ENCODE measurements around the gene SELENOS.

The SELENOS gene

DNA sequence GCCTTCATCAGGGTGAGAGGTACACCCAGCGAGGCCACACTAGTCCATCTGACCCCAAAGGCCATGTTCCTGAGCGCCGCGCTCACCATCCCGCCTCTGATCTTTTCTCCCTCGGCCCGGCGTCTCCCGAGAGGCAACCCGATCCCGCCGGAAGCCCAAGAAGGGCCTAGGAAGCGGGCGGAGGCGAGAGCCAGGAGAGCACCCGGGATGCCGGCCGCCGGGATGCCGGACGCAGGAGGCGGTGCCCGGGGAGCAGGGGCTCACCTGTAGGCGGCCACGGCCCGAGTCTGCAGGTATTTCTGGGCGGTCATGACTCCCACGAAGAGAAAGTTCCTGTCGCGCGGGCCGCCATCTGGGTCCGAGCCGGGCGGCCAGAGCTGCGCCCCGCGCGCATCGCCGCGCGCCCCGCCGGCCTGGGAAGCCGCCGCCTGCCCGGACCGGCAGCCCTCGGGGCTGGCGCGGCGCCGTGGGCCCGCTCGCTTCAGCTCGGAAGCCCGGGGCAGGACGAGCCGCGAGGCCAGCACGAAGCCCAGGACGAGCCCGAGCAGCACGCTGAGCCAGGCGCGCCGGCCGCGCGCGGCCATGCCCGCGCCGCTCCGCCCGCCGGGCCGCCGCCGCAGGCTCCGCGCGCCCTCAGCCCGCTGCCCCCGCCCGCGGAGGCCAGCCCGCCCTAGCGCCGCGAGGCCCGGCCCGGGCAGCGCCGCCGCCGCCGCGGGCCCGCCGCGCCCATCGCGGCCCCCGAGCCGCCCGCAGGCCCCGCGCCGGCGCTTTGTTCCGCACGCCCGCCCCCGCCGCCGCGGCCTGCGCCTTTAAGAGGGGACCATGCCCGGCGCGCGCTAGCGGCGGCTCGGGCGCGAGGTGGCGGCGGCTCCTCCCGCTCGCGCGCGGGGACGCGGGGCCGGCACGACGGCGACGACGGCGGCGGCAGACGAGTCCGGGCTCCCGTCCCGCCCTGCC, 26.1 kb downstream of the SELENOS start:
- Histone ChIP-seq H3K4me1 (ENCODE audit: control extremely low read depth in 1 of 4, control insufficient read depth in 4 of 4, insufficient read depth in 4 of 4, low read length in 3 of 4) (peaks cover 41 to 83% (median 74%) of the 10 kb centered on the region in 4 experiments), H3K27me3 (replicated peaks in 2 of 5; ENCODE audit: control insufficient read depth in 4 of 5, insufficient read depth in 5 of 5, low read length in 4 of 5) (no peaks in the 10 kb centered on the region), H3K36me3 (ENCODE audit: control insufficient read depth in 4 of 4, insufficient read depth in 4 of 4, low read length in 3 of 4) (peaks cover 0 to 20% (median 3%) of the 10 kb centered on the region in 4 experiments), H3K27ac (ENCODE audit: insufficient read depth in 1 of 2, low read depth in 1 of 2, low read length in 2 of 2, poor library complexity in 1 of 2, severe bottlenecking in 2 of 2) (peak overlapping the region in 1 of 2 experiments; percentile 75), H3K4me3 (ENCODE audit: control insufficient read depth in 1 of 7, extremely low read depth in 1 of 7, insufficient read depth in 4 of 7, low read depth in 2 of 7, low read length in 6 of 7) (peak overlapping the region; percentile 75 to 92 (median 86)), H3K9me3 (ENCODE audit: control extremely low read depth in 1 of 5, control insufficient read depth in 4 of 5, insufficient read depth in 2 of 5, low read depth in 1 of 5, low read length in 4 of 5) (no peaks in the 10 kb centered on the region)
- ChIA-PET CTCF (interaction anchor here (0.6 to 9.6 kb wide), 17 partner anchors 9 to 331 kb away, joined by 3 to 133 read pairs (median 4); no protein-coding TSS in a partner anchor), POLR2A (interaction anchor here (0.6 to 1.5 kb wide), 9 partner anchors 8 to 134 kb away, joined by 3 to 9 read pairs (median 3); partner anchors contain the start of gene SNRPA1)
- DNase-seq = peak in 1 of 3 donors; percentile 40
- 0% methylated on average over 135 of the region's 150 CpGs for WGBS (ENCODE audit: insufficient coverage)

DNA sequence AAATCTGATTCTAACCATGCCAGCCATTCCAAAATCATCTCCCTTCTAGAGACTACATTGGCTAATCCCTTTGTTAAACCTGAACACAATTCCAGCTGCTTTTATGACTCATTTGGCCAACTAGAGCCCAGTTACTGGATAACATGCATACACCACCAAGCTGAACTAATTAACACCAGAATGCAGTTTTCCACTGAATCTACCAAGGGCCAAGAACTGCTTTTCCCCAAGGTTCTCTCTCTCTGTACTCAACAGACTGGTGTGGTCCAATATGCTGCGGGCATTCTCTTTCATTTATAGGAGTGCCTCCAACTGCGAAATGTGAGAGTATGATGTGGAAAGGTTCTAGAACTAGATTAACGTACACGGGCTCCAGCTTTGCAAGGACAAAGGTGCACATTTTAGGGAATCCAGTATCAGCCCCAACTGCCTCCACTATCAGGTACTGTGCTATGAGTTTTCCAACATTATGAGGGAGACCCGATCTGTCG, 26.9 kb downstream of the SELENOS start:
- Histone ChIP-seq H3K4me1 (ENCODE audit: control extremely low read depth in 1 of 4, control insufficient read depth in 4 of 4, insufficient read depth in 4 of 4, low read length in 3 of 4) (peaks cover 49 to 83% (median 74%) of the 10 kb centered on the region in 4 experiments), H3K4me3 (ENCODE audit: control insufficient read depth in 1 of 7, extremely low read depth in 1 of 7, insufficient read depth in 4 of 7, low read depth in 2 of 7, low read length in 6 of 7) (peak overlapping the region; percentile 60 to 92 (median 82)), H3K36me3 (ENCODE audit: control insufficient read depth in 4 of 4, insufficient read depth in 4 of 4, low read length in 3 of 4) (peaks cover 0 to 20% (median 3%) of the 10 kb centered on the region in 4 experiments), H3K27ac (ENCODE audit: insufficient read depth in 1 of 2, low read depth in 1 of 2, low read length in 2 of 2, poor library complexity in 1 of 2, severe bottlenecking in 2 of 2) (peak overlapping the region in 1 of 2 experiments; percentile 69), H3K27me3 (replicated peaks in 2 of 5; ENCODE audit: control insufficient read depth in 4 of 5, insufficient read depth in 5 of 5, low read length in 4 of 5) (no peaks in the 10 kb centered on the region), H3K9me3 (ENCODE audit: control extremely low read depth in 1 of 5, control insufficient read depth in 4 of 5, insufficient read depth in 2 of 5, low read depth in 1 of 5, low read length in 4 of 5) (no peaks in the 10 kb centered on the region)
- 0% methylated on average over 4 of the region's 6 CpGs for WGBS (ENCODE audit: insufficient coverage)
- peak in 1 of 3 donors; percentile 30 for DNase-seq
- ChIA-PET POLR2A (interaction anchor here (0.6 to 1.4 kb wide), 2 partner anchors 11 to 70 kb away, joined by 3 read pairs; no protein-coding TSS in a partner anchor), CTCF (interaction anchor here (0.8 to 9.6 kb wide), 5 partner anchors 10 to 236 kb away, joined by 3 to 133 read pairs (median 6); no protein-coding TSS in a partner anchor)

DNA sequence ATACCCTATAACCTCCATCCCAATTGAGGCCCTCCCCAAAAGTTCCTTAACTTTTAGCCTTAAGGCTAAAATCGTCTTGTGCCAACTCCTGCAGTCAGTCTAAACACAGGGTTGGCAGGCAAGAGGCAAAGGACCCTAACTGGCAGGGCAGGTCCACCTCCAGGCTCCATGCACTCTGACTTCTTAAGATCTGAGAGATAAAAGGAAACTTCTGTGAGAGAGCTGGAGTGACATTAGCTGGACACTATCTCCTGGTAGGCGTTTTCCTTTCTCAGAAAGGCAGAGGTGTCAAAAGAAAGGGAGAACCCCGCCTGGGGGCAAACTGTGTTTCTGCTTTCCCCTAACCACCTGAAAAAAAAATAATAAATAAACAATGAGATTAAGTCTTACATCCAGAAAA, 29.0 kb downstream of the SELENOS start:
- Histone ChIP-seq H3K27me3 (replicated peaks in 2 of 5; ENCODE audit: control insufficient read depth in 4 of 5, insufficient read depth in 5 of 5, low read length in 4 of 5) (no peaks in the 10 kb centered on the region), H3K27ac (ENCODE audit: insufficient read depth in 1 of 2, low read depth in 1 of 2, low read length in 2 of 2, poor library complexity in 1 of 2, severe bottlenecking in 2 of 2) (peak overlapping the region in 1 of 2 experiments; percentile 32), H3K36me3 (ENCODE audit: control insufficient read depth in 4 of 4, insufficient read depth in 4 of 4, low read length in 3 of 4) (peaks cover 0 to 23% (median 3%) of the 10 kb centered on the region in 4 experiments), H3K9me3 (ENCODE audit: control extremely low read depth in 1 of 5, control insufficient read depth in 4 of 5, insufficient read depth in 2 of 5, low read depth in 1 of 5, low read length in 4 of 5) (no peaks in the 10 kb centered on the region), H3K4me3 (ENCODE audit: control insufficient read depth in 1 of 7, extremely low read depth in 1 of 7, insufficient read depth in 4 of 7, low read depth in 2 of 7, low read length in 6 of 7) (peak overlapping the region in 2 of 7 experiments; percentile 14 to 31), H3K4me1 (ENCODE audit: control extremely low read depth in 1 of 4, control insufficient read depth in 4 of 4, insufficient read depth in 4 of 4, low read length in 3 of 4) (peaks cover 61 to 86% (median 78%) of the 10 kb centered on the region in 4 experiments)
- POLR2A ChIA-PET = no interaction called here
- DNase-seq = no peak
- 100% methylated on average over 1 of the region's 3 CpGs for WGBS (ENCODE audit: insufficient coverage)
- CTCF ChIA-PET = interaction anchor here (0.9 to 3.3 kb wide), 4 partner anchors 8 to 225 kb away, joined by 3 to 19 read pairs (median 6); no protein-coding TSS in a partner anchor

DNA sequence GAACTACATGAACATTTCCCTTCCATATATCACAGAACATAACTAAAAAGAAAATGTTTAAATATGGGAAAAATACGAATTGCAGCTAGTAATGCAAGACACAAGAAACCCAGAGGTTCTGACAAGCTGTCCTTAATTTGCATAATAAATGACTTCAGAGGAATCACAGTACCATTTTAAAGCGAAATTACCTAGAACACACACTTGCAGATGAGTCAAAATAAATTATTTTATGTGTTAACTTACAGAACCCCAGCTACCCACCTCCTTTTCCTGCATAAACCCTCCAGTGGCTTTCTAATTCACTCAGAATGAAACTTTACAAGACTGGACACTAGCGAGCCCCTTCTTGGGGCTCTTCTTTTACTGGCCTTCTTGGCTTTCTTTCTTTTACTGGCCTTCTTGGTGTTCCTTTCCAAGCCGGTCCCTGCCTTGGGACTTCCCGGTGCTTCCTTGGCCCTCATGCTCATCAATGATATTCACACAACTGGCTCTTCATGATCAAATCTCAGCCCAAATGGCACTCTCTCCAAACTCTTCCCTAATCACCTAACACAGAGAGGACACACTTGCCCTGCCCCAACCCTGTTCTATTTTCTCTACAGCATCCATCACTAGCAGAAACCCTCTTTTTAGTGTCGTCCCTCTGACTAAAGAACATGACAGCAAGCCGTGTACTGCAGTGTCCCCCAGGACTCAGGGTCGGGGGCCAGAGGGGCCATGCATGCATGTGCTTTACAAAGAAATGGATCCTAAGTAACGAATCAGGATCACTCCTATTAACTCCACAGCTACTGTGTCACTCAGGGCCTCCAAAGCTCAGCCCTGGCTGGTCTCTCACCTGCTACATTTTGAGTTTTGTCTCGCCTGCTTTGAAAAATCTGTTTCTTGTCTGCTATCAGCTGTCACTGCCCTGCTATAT, 30.2 kb downstream of the SELENOS start:
- DNase-seq = no peak
- 93% methylated on average over 7 of the region's 10 CpGs for WGBS (ENCODE audit: insufficient coverage)
- H3K9me3 ChIP-seq (ENCODE audit: control extremely low read depth in 1 of 5, control insufficient read depth in 4 of 5, insufficient read depth in 2 of 5, low read depth in 1 of 5, low read length in 4 of 5) = no peaks in the 10 kb centered on the region
- no peaks in the 10 kb centered on the region for H3K27me3 ChIP-seq (replicated peaks in 2 of 5; ENCODE audit: control insufficient read depth in 4 of 5, insufficient read depth in 5 of 5, low read length in 4 of 5)
- ChIA-PET POLR2A (interaction anchor here (0.6 to 1.1 kb wide), 4 partner anchors 10 to 123 kb away, joined by 3 to 6 read pairs (median 4); no protein-coding TSS in a partner anchor), CTCF (interaction anchor here (0.8 to 3.3 kb wide), 6 partner anchors 6 to 224 kb away, joined by 3 to 19 read pairs (median 3); no protein-coding TSS in a partner anchor)
- peak overlapping the region in 3 of 7 experiments; percentile 4 to 51 (median 6) for H3K4me3 ChIP-seq (ENCODE audit: control insufficient read depth in 1 of 7, extremely low read depth in 1 of 7, insufficient read depth in 4 of 7, low read depth in 2 of 7, low read length in 6 of 7)
- peaks cover 61 to 86% (median 80%) of the 10 kb centered on the region in 4 experiments for H3K4me1 ChIP-seq (ENCODE audit: control extremely low read depth in 1 of 4, control insufficient read depth in 4 of 4, insufficient read depth in 4 of 4, low read length in 3 of 4)
- peak overlapping the region in 1 of 2 experiments; percentile 29 for H3K27ac ChIP-seq (ENCODE audit: insufficient read depth in 1 of 2, low read depth in 1 of 2, low read length in 2 of 2, poor library complexity in 1 of 2, severe bottlenecking in 2 of 2)
- H3K36me3 ChIP-seq (ENCODE audit: control insufficient read depth in 4 of 4, insufficient read depth in 4 of 4, low read length in 3 of 4) = peaks cover 0 to 28% (median 3%) of the 10 kb centered on the region in 4 experiments

DNA sequence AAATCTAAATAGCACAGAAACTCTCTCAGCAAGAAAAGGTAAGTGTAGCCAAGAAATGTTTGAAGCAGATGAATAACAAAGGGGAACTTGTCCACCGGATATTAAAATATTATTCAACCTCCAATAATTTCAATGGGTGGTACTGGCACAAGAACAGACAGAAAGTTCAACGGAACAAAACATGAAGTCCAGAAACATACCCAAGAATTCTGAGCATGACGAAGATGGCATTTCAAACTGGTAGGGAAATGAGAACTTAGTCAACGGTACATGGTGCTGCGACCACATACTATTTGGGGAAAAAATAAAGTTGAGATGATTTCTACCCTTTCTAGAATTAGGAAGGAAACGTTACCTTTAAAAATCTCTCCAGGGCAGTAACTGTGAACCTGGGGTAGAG, 30.9 kb downstream of the SELENOS start:
- whole genome bisulfite sequencing (ENCODE audit: insufficient coverage) = 22% methylated on average over 4 of the region's 6 CpGs
- CTCF ChIA-PET = interaction anchor here (1.0 to 1.8 kb wide), 3 partner anchors 106 to 118 kb away, joined by 3 to 5 read pairs (median 3); no protein-coding TSS in a partner anchor
- H3K4me1 ChIP-seq (ENCODE audit: control extremely low read depth in 1 of 4, control insufficient read depth in 4 of 4, insufficient read depth in 4 of 4, low read length in 3 of 4) = peaks cover 65 to 93% (median 87%) of the 10 kb centered on the region in 4 experiments
- H3K27ac ChIP-seq (ENCODE audit: insufficient read depth in 1 of 2, low read depth in 1 of 2, low read length in 2 of 2, poor library complexity in 1 of 2, severe bottlenecking in 2 of 2) = peak overlapping the region in 1 of 2 experiments; percentile 29
- H3K36me3 ChIP-seq (ENCODE audit: control insufficient read depth in 4 of 4, insufficient read depth in 4 of 4, low read length in 3 of 4) = peaks cover 0 to 29% (median 3%) of the 10 kb centered on the region in 4 experiments
- peak overlapping the region in 4 of 7 experiments; percentile 1 to 51 (median 10) for H3K4me3 ChIP-seq (ENCODE audit: control insufficient read depth in 1 of 7, extremely low read depth in 1 of 7, insufficient read depth in 4 of 7, low read depth in 2 of 7, low read length in 6 of 7)
- POLR2A ChIA-PET = interaction anchor here (0.8 kb wide), 1 partner anchor 122 kb away, joined by 3 read pairs; no protein-coding TSS in a partner anchor
- no peaks in the 10 kb centered on the region for H3K27me3 ChIP-seq (replicated peaks in 2 of 5; ENCODE audit: control insufficient read depth in 4 of 5, insufficient read depth in 5 of 5, low read length in 4 of 5)
- H3K9me3 ChIP-seq (ENCODE audit: control extremely low read depth in 1 of 5, control insufficient read depth in 4 of 5, insufficient read depth in 2 of 5, low read depth in 1 of 5, low read length in 4 of 5) = no peaks in the 10 kb centered on the region
- DNase-seq = no peak
